ENCODE data around the gene SNW1.
A peak's percentile ranks its signal among the peaks of the same experiment; 100 is the strongest.

SNW1 gene

DNA sequence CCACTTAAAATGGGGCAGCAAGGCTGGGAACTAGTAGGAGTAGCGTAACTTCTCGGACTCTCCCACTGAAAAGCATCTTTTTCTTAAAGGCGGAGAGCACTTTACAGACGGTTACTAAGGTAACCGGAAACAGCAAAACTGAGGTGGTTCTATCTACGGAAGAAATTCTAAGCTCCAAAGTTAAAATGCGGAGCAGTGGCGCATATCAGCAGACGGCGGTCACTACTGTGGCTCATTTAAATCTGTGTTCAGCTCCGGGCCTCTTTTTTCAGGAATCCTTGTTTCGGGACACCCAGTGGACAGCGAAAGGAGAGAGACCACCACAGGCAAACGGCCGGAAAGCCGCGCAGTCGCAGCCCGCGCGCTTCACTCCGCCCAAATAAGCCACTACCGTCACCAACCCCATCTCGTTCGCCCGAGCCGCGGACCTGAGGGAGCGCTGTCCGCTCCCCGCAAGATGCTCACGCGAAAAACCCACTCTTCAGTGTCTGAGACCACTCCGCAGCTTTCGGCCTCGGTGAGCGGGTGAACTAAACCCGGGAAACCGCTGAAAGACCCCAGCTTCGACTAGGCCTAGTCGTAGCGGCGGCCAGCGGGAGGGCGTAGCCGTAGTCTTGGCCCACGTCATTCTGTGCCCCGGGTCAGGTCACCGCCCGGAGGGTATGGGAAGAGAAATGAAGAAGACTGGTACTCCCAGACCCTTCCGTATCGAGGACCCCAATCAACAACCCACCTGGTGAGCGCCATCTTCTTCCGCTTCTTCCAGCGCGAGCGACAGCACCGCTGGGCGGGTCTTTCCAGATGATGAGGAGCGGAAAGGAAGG is at the start of gene SNW1:
TSS of gene SNW1 (minus strand) at position 776 of the 824 bp plus-strand sequence. CDS start at position 747, 29 bp downstream.
- CTCF ChIA-PET: interaction anchor here (0.6 to 0.8 kb wide), 2 partner anchors 40 to 411 kb away, joined by 3 to 4 read pairs; no protein-coding TSS in a partner anchor
- Histone ChIP-seq H3K9me3 (ENCODE audit: control insufficient read depth, insufficient read depth, low read depth, low read length) (no peaks in the 10 kb centered on the region), H3K4me1 (ENCODE audit: control insufficient read depth, insufficient read depth, low read length) (no peaks in the 10 kb centered on the region), H3K4me3 (ENCODE audit: low read depth, low read length) (peak within 1 kb of the TSS; percentile 100), H3K36me3 (ENCODE audit: control insufficient read depth in 2 of 2, insufficient read depth in 1 of 2, low read length in 2 of 2) (peaks cover 12 to 16% of the 10 kb centered on the region in 2 experiments; a peak in 2 of 3 replicates), H3K27ac (ENCODE audit: extremely low read depth, low read depth, low read length) (peak within 1 kb of the TSS; percentile 68)
- POLR2A ChIA-PET: interaction anchor here (1.4 to 1.6 kb wide), 2 partner anchors 9 to 40 kb away, joined by 4 to 7 read pairs; partner anchors contain the start of gene ADCK1
- TF ChIP-seq KLF9 (tag by site-specific recombination; IDR thresholded peaks at IDR 0.05; ENCODE audit: low read depth) (peak; percentile 23; the same call in 1 of the 2 replicates), ZNF221 (tag by site-specific recombination; IDR thresholded peaks at IDR 0.05; ENCODE audit: borderline replicate concordance) (no peak), ZNF654 (tag by site-specific recombination; IDR thresholded peaks at IDR 0.05; ENCODE audit: low read depth) (no peak), HOXC10 (CRISPR knock-in tag; IDR thresholded peaks at IDR 0.05) (no peak), ZNF335 (tag by site-specific recombination; conservative IDR thresholded peaks at IDR 0.05) (peak; percentile 88), GLI4 (tag by site-specific recombination; IDR thresholded peaks at IDR 0.05) (no peak), SP3 (tag by site-specific recombination; IDR thresholded peaks at IDR 0.05) (peak; percentile 40; the same call in 1 of the 2 replicates), YY1 (tag by site-specific recombination; IDR thresholded peaks at IDR 0.05) (peak; percentile 78; the same call in 1 of the 2 replicates), ZNF610 (tag by site-specific recombination; IDR thresholded peaks at IDR 0.05; ENCODE audit: borderline replicate concordance) (peak; percentile 68; the same call in 1 of the 2 replicates), KLF1 (tag by site-specific recombination; IDR thresholded peaks at IDR 0.05) (peak; percentile 28; the same call in 1 of the 2 replicates), ZNF707 (tag by site-specific recombination; IDR thresholded peaks at IDR 0.05) (no peak), SP7 (tag by site-specific recombination; IDR thresholded peaks at IDR 0.05) (0 out of 2 replicates have a peak, but pooled peaks have one; percentile 23), ZNF629 (tag by site-specific recombination; IDR thresholded peaks at IDR 0.05) (peak; percentile 44; the same call in 1 of the 2 replicates), ZNF514 (tag by site-specific recombination; IDR thresholded peaks at IDR 0.05) (no peak), OVOL3 (tag by site-specific recombination; IDR thresholded peaks at IDR 0.05) (no peak), ZNF558 (tag by site-specific recombination; IDR thresholded peaks at IDR 0.05) (no peak), YY2 (tag by site-specific recombination; IDR thresholded peaks at IDR 0.05) (peak; percentile 47; the same call in 1 of the 2 replicates), ZBTB7A (tag by site-specific recombination; IDR thresholded peaks at IDR 0.05; ENCODE audit: low read depth) (peak; percentile 84), ZNF501 (tag by site-specific recombination; IDR thresholded peaks at IDR 0.05) (peak; percentile 48)
- TF ChIP-seq, protein P1, sequence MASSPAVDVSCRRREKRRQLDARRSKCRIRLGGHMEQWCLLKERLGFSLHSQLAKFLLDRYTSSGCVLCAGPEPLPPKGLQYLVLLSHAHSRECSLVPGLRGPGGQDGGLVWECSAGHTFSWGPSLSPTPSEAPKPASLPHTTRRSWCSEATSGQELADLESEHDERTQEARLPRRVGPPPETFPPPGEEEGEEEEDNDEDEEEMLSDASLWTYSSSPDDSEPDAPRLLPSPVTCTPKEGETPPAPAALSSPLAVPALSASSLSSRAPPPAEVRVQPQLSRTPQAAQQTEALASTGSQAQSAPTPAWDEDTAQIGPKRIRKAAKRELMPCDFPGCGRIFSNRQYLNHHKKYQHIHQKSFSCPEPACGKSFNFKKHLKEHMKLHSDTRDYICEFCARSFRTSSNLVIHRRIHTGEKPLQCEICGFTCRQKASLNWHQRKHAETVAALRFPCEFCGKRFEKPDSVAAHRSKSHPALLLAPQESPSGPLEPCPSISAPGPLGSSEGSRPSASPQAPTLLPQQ (tag by site-specific recombination; IDR thresholded peaks at IDR 0.05): no peak
- TF ChIP-seq, protein P2, sequence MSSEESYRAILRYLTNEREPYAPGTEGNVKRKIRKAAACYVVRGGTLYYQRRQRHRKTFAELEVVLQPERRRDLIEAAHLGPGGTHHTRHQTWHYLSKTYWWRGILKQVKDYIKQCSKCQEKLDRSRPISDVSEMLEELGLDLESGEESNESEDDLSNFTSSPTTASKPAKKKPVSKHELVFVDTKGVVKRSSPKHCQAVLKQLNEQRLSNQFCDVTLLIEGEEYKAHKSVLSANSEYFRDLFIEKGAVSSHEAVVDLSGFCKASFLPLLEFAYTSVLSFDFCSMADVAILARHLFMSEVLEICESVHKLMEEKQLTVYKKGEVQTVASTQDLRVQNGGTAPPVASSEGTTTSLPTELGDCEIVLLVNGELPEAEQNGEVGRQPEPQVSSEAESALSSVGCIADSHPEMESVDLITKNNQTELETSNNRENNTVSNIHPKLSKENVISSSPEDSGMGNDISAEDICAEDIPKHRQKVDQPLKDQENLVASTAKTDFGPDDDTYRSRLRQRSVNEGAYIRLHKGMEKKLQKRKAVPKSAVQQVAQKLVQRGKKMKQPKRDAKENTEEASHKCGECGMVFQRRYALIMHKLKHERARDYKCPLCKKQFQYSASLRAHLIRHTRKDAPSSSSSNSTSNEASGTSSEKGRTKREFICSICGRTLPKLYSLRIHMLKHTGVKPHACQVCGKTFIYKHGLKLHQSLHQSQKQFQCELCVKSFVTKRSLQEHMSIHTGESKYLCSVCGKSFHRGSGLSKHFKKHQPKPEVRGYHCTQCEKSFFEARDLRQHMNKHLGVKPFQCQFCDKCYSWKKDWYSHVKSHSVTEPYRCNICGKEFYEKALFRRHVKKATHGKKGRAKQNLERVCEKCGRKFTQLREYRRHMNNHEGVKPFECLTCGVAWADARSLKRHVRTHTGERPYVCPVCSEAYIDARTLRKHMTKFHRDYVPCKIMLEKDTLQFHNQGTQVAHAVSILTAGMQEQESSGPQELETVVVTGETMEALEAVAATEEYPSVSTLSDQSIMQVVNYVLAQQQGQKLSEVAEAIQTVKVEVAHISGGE (tag by site-specific recombination; conservative IDR thresholded peaks at IDR 0.05; ENCODE audit: low read depth): peak; percentile 96
- TF ChIP-seq, protein P3, sequence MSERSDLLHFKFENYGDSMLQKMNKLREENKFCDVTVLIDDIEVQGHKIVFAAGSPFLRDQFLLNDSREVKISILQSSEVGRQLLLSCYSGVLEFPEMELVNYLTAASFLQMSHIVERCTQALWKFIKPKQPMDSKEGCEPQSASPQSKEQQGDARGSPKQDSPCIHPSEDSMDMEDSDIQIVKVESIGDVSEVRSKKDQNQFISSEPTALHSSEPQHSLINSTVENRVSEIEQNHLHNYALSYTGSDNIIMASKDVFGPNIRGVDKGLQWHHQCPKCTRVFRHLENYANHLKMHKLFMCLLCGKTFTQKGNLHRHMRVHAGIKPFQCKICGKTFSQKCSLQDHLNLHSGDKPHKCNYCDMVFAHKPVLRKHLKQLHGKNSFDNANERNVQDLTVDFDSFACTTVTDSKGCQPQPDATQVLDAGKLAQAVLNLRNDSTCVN (tag by site-specific recombination; optimal IDR thresholded peaks at IDR 0.05): peak; percentile 35
- TF ChIP-seq, protein P4, sequence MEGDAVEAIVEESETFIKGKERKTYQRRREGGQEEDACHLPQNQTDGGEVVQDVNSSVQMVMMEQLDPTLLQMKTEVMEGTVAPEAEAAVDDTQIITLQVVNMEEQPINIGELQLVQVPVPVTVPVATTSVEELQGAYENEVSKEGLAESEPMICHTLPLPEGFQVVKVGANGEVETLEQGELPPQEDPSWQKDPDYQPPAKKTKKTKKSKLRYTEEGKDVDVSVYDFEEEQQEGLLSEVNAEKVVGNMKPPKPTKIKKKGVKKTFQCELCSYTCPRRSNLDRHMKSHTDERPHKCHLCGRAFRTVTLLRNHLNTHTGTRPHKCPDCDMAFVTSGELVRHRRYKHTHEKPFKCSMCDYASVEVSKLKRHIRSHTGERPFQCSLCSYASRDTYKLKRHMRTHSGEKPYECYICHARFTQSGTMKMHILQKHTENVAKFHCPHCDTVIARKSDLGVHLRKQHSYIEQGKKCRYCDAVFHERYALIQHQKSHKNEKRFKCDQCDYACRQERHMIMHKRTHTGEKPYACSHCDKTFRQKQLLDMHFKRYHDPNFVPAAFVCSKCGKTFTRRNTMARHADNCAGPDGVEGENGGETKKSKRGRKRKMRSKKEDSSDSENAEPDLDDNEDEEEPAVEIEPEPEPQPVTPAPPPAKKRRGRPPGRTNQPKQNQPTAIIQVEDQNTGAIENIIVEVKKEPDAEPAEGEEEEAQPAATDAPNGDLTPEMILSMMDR (tag by site-specific recombination; IDR thresholded peaks at IDR 0.05): 0 out of 2 replicates have a peak, but pooled peaks have one; percentile 45
- TF ChIP-seq, protein P5, sequence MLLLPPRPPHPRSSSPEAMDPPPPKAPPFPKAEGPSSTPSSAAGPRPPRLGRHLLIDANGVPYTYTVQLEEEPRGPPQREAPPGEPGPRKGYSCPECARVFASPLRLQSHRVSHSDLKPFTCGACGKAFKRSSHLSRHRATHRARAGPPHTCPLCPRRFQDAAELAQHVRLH (tag by site-specific recombination; IDR thresholded peaks at IDR 0.05): peak; percentile 80
- TF ChIP-seq, protein P6, sequence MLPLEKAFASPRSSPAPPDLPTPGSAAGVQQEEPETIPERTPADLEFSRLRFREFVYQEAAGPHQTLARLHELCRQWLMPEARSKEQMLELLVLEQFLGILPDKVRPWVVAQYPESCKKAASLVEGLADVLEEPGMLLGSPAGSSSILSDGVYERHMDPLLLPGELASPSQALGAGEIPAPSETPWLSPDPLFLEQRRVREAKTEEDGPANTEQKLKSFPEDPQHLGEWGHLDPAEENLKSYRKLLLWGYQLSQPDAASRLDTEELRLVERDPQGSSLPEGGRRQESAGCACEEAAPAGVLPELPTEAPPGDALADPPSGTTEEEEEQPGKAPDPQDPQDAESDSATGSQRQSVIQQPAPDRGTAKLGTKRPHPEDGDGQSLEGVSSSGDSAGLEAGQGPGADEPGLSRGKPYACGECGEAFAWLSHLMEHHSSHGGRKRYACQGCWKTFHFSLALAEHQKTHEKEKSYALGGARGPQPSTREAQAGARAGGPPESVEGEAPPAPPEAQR (tag by site-specific recombination; IDR thresholded peaks at IDR 0.05): no peak
- TF ChIP-seq, protein P7, sequence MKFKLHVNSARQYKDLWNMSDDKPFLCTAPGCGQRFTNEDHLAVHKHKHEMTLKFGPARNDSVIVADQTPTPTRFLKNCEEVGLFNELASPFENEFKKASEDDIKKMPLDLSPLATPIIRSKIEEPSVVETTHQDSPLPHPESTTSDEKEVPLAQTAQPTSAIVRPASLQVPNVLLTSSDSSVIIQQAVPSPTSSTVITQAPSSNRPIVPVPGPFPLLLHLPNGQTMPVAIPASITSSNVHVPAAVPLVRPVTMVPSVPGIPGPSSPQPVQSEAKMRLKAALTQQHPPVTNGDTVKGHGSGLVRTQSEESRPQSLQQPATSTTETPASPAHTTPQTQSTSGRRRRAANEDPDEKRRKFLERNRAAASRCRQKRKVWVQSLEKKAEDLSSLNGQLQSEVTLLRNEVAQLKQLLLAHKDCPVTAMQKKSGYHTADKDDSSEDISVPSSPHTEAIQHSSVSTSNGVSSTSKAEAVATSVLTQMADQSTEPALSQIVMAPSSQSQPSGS (tag by site-specific recombination; IDR thresholded peaks at IDR 0.05; ENCODE audit: low read depth): no peak
